ENCODE results near the gene CCNG2. TPM values are rescaled to one million over a fixed set of nuclear protein-coding genes. Genes with fewer than 3 reads are reported as not detected.

Gene CCNG2
- total and polyA plus RNA-seq, 2 of the 13 experiments (the other 11 are each of a cell fraction or from before 2014, with no cell fraction given) = 3.9 to 11.5 TPM

DNA sequence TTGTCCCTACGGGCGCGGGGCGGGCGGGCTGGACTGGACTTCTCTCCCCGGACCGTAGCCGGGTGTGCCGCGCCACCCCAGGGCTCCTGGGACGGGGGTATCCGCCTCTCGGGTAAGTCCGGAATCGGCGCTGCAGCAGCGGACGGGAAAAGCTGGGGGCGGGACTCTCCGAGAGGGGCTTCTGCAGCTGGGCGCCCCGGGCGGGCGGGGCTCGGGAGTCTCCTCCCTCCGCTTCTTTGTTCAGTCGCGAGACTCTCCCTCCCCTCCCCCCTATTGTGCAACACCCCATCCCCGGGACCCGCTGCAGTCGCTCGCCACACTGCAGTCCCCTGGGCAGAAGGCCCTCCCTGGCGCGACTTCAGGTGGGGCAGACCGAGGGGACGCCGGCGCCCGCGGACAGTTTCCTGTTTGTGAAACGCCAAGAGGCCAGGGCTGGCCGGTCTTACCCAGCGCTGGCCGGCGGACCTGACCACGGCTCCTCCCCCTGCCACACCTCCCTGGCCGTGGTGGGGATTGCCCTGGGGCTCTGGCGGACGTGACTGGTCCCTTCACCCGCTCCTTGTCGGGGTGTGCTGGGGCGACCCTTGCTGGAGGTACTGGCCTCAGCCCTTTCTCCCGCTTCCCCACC lies 966 bp downstream of the CCNG2 start (continued):
- TF ChIP-seq CREB3 (CRISPR knock-in tag; IDR thresholded peaks at IDR 0.05) (no peak), FOSL2 (CRISPR knock-in tag; IDR thresholded peaks at IDR 0.05) (no peak), CEBPG (CRISPR knock-in tag; IDR thresholded peaks at IDR 0.05) (peak; percentile 93), ZNF83 (CRISPR knock-in tag; IDR thresholded peaks at IDR 0.05; ENCODE audit: borderline replicate concordance) (no peak), ZNF776 (CRISPR knock-in tag; IDR thresholded peaks at IDR 0.05) (no peak), ZNF138 (CRISPR knock-in tag; IDR thresholded peaks at IDR 0.05; ENCODE audit: low read depth) (no peak), KMT2A (CRISPR knock-in tag; IDR thresholded peaks at IDR 0.05) (no peak), REST (IDR thresholded peaks at IDR 0.05; ENCODE audit: borderline replicate concordance in 1 of 2, low read depth in 1 of 2, low read length in 2 of 2) (0 out of 4 replicates have a peak, but pooled peaks of 1 of the 2 experiments have one; percentile 35), GLI4 (CRISPR knock-in tag; IDR thresholded peaks at IDR 0.05; ENCODE audit: borderline replicate concordance) (no peak), TAF1 (CRISPR knock-in tag; IDR thresholded peaks at IDR 0.05) (peak; percentile 25; the same call in 1 of the 2 replicates), ZNF570 (CRISPR knock-in tag; IDR thresholded peaks at IDR 0.05; ENCODE audit: borderline replicate concordance) (no peak), ZNF296 (CRISPR knock-in tag; conservative IDR thresholded peaks at IDR 0.05) (peak; percentile 92)
- TF ChIP-seq, protein P1, sequence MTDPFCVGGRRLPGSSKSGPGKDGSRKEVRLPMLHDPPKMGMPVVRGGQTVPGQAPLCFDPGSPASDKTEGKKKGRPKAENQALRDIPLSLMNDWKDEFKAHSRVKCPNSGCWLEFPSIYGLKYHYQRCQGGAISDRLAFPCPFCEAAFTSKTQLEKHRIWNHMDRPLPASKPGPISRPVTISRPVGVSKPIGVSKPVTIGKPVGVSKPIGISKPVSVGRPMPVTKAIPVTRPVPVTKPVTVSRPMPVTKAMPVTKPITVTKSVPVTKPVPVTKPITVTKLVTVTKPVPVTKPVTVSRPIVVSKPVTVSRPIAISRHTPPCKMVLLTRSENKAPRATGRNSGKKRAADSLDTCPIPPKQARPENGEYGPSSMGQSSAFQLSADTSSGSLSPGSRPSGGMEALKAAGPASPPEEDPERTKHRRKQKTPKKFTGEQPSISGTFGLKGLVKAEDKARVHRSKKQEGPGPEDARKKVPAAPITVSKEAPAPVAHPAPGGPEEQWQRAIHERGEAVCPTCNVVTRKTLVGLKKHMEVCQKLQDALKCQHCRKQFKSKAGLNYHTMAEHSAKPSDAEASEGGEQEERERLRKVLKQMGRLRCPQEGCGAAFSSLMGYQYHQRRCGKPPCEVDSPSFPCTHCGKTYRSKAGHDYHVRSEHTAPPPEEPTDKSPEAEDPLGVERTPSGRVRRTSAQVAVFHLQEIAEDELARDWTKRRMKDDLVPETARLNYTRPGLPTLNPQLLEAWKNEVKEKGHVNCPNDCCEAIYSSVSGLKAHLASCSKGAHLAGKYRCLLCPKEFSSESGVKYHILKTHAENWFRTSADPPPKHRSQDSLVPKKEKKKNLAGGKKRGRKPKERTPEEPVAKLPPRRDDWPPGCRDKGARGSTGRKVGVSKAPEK (CRISPR knock-in tag; IDR thresholded peaks at IDR 0.05; ENCODE audit: borderline replicate concordance) = peak; percentile 78; the same call in 1 of the 2 replicates
- TF ChIP-seq, protein P2, sequence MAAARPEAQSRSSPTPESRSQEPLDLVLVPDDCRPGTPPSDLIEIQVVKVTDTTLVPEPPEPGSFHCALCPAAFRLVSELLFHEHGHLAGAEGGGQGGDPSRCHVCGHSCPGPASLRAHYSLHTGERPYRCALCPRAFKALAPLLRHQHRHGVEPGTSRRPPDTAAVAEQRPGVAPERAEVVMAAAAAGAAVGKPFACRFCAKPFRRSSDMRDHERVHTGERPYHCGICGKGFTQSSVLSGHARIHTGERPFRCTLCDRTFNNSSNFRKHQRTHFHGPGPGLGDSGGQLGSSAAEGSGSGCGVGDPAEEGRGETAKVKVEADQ (CRISPR knock-in tag; IDR thresholded peaks at IDR 0.05; ENCODE audit: borderline replicate concordance) = no peak
- TF ChIP-seq, protein P3, sequence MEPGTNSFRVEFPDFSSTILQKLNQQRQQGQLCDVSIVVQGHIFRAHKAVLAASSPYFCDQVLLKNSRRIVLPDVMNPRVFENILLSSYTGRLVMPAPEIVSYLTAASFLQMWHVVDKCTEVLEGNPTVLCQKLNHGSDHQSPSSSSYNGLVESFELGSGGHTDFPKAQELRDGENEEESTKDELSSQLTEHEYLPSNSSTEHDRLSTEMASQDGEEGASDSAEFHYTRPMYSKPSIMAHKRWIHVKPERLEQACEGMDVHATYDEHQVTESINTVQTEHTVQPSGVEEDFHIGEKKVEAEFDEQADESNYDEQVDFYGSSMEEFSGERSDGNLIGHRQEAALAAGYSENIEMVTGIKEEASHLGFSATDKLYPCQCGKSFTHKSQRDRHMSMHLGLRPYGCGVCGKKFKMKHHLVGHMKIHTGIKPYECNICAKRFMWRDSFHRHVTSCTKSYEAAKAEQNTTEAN (CRISPR knock-in tag; conservative IDR thresholded peaks at IDR 0.05) = no peak

Measured in HepG2 (cell line).